Keratinocyte (primary cell): ENCODE data around the gene STN1. TPM values are rescaled to one million over a fixed set of nuclear protein-coding genes. Genes with fewer than 3 reads are reported as not detected.
A peak's percentile ranks its signal among the peaks of the same experiment; 100 is the strongest.

Experiments
- DNase-seq: peaks from one replicate; pipeline ENCODE4 v3.0.0-alpha.2; 2011; ENCODE audit warnings: low read depth, missing footprints, low spot score
- FAIRE-seq: peaks from 2 replicates; lab custom pipeline; 2011; peaks lifted over from hg19 to GRCh38; lab: Jason Lieb, UNC
- H2AFZ ChIP-seq: 2 replicates; pipeline ENCODE4 v1.6.0; 2012; ENCODE audit warnings: low read length, control low read depth, inconsistent platforms; ENCODE audit not compliant: control insufficient read depth
- H3K27ac ChIP-seq: 2 replicates; pipeline ENCODE4 v1.5.1; 2011; ENCODE audit warnings: low read length; ENCODE audit not compliant: control insufficient read depth, insufficient read depth
- H3K27me3 ChIP-seq: 3 replicates; pipeline ENCODE4 v1.6.0; 2011; ENCODE audit warnings: low read length; ENCODE audit not compliant: control insufficient read depth, insufficient read depth; ENCODE audit errors: extremely low read depth
- H3K36me3 ChIP-seq, 2 experiments: 2 replicates in 1 of 2; 3 replicates in 1 of 2; pipeline ENCODE4 v1.5.1; 2011; ENCODE audit warnings: low read length in 2 of 2, mild to moderate bottlenecking in 1 of 2; ENCODE audit not compliant: control insufficient read depth in 2 of 2, insufficient read depth in 2 of 2; ENCODE audit errors: extremely low read depth in 1 of 2
- H3K4me1 ChIP-seq: 3 replicates; pipeline ENCODE4 v1.5.1; 2011; ENCODE audit warnings: low read length; ENCODE audit not compliant: control insufficient read depth, insufficient read depth; ENCODE audit errors: extremely low read depth
- H3K4me2 ChIP-seq: 3 replicates; pipeline ENCODE4 v1.6.0; 2011; ENCODE audit warnings: low read depth, low read length; ENCODE audit not compliant: control insufficient read depth, insufficient read depth; ENCODE audit errors: extremely low read depth
- H3K4me3 ChIP-seq, 3 experiments: fragments of 200-600 bp in 1 of 3; sonication (generic) in 1 of 3; 2 replicates in 2 of 3; 3 replicates in 1 of 3; pipeline ENCODE4 v1.5.1; 2011 to 2016; ENCODE audit warnings: low read length in 3 of 3, mild to moderate bottlenecking in 3 of 3, control low read depth in 2 of 3, inconsistent platforms in 1 of 3, low read depth in 1 of 3, mixed read lengths in 1 of 3, mixed run types in 1 of 3, moderate library complexity in 1 of 3; ENCODE audit not compliant: control insufficient read depth in 2 of 3, insufficient read depth in 2 of 3; ENCODE audit errors: extremely low read depth in 1 of 3
- H3K79me2 ChIP-seq: 2 replicates; pipeline ENCODE4 v1.6.0; 2012; ENCODE audit warnings: low read length; ENCODE audit not compliant: control insufficient read depth, insufficient read depth
- H3K9ac ChIP-seq: 3 replicates; pipeline ENCODE4 v1.6.0; 2011; ENCODE audit warnings: low read length; ENCODE audit not compliant: control insufficient read depth, insufficient read depth; ENCODE audit errors: extremely low read depth
- H3K9me1 ChIP-seq: 3 replicates; pipeline ENCODE4 v1.6.0; 2011; ENCODE audit warnings: low read length; ENCODE audit not compliant: control insufficient read depth, insufficient read depth; ENCODE audit errors: extremely low read depth
- H3K9me3 ChIP-seq: 2 replicates; pipeline ENCODE4 v1.5.1; 2012; ENCODE audit warnings: low read depth, low read length; ENCODE audit not compliant: control insufficient read depth
- H4K20me1 ChIP-seq: 3 replicates; pipeline ENCODE4 v1.6.0; 2011; ENCODE audit warnings: low read length; ENCODE audit not compliant: control insufficient read depth, insufficient read depth; ENCODE audit errors: extremely low read depth
- EZH2 ChIP-seq: IDR thresholded peaks from one replicate; pipeline ENCODE4 v1.6.1; 2012; ENCODE audit warnings: inconsistent platforms, mild to moderate bottlenecking, low read length, moderate library complexity
- dilution Hi-C: fragments of 300-500 bp; cut with MboI; formaldehyde crosslinking; loops from one replicate; pipeline ENCODE4 v1.7.0; 2020; ENCODE audit warnings: low sequenced_read_pairs; ENCODE audit not compliant: extremely low pct_ligation_motif_present
- polyA plus RNA-seq, 5 experiments: library from polyadenylated mRNA; depleted of rRNA in 3 of 5; stranded (reverse) in 3 of 5; stranded (forward) in 1 of 5; unstranded in 1 of 5; fragments of >200 nt; gene quantifications; 1 replicate in 1 of 5; 2 replicates in 3 of 5; 3 replicates in 1 of 5; pipeline versions ENCODE4 v1.2.1 to v1.2.3, GENCODE V29; 2011 to 2012; ENCODE audit warnings: missing spikeins in 2 of 5, low read depth in 1 of 5, low replicate concordance in 1 of 5
- TF ChIP-seq, protein P1 (sequence below), 3 experiments: IDR thresholded peaks in 1 of 3; conservative IDR thresholded peaks in 1 of 3; optimal IDR thresholded peaks in 1 of 3; 2 replicates in 2 of 3; 3 replicates in 1 of 3; pipeline versions ENCODE3 to v1.5.1; 2011; ENCODE audit warnings: low read length in 3 of 3, mild to moderate bottlenecking in 3 of 3, moderate library complexity in 2 of 3, control low read depth in 1 of 3, inconsistent platforms in 1 of 3; ENCODE audit not compliant: insufficient read depth in 2 of 3; ENCODE audit errors: extremely low read depth in 1 of 3

The STN1 gene
- polyA plus RNA-seq, 1 donor (not counting 4 experiments of a cell fraction or from before 2014, with no cell fraction given) = 29.0 TPM

DNA sequence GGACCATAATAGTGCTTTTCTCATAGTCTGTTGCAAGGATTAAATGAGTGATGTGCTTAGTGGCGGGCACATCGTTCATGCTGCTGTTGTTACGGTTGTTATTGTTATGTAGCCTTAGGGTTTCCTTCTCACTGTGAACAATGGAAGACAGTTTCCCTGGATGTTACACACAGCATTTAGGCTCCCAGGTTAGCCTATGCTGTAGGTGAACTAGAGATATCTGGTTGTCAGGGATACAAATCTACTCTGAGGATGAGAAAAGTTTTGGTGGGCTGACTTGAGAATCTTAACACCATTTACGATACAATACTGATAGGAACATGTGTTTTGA is 77.3 kb downstream of the STN1 start:
- DNase-seq (no peak), FAIRE-seq (no peak)
- dilution Hi-C loops = no loop called here
- H3K27ac ChIP-seq = peak overlapping the region; percentile 37
- H3K9me3 ChIP-seq = no peaks in the 10 kb centered on the region
- H3K27me3 ChIP-seq = no peaks in the 10 kb centered on the region
- H4K20me1 ChIP-seq = peaks cover 74% of the 10 kb centered on the region
- peaks cover 83% of the 10 kb centered on the region for H3K4me1 ChIP-seq
- H3K4me2 ChIP-seq = peak overlapping the region; percentile 55
- TF ChIP-seq, protein P1, sequence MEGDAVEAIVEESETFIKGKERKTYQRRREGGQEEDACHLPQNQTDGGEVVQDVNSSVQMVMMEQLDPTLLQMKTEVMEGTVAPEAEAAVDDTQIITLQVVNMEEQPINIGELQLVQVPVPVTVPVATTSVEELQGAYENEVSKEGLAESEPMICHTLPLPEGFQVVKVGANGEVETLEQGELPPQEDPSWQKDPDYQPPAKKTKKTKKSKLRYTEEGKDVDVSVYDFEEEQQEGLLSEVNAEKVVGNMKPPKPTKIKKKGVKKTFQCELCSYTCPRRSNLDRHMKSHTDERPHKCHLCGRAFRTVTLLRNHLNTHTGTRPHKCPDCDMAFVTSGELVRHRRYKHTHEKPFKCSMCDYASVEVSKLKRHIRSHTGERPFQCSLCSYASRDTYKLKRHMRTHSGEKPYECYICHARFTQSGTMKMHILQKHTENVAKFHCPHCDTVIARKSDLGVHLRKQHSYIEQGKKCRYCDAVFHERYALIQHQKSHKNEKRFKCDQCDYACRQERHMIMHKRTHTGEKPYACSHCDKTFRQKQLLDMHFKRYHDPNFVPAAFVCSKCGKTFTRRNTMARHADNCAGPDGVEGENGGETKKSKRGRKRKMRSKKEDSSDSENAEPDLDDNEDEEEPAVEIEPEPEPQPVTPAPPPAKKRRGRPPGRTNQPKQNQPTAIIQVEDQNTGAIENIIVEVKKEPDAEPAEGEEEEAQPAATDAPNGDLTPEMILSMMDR (optimal IDR thresholded peaks at IDR 0.05 in 1 of 3, IDR thresholded peaks at IDR 0.05 in 1 of 3, conservative IDR thresholded peaks at IDR 0.05 in 1 of 3; ENCODE audit: extremely low read depth in 1 of 3, insufficient read depth in 2 of 3, low read length in 3 of 3) = no peak
- TF ChIP-seq EZH2 = no peak
- peaks cover 19 to 58% of the 10 kb centered on the region in 2 experiments for H3K36me3 ChIP-seq
- H3K4me3 ChIP-seq = no peak overlapping the region
- peaks cover 33% of the 10 kb centered on the region for H3K9me1 ChIP-seq
- H2AFZ ChIP-seq = no peak overlapping the region
- peaks cover 98% of the 10 kb centered on the region for H3K79me2 ChIP-seq
- H3K9ac ChIP-seq = no peak overlapping the region

DNA sequence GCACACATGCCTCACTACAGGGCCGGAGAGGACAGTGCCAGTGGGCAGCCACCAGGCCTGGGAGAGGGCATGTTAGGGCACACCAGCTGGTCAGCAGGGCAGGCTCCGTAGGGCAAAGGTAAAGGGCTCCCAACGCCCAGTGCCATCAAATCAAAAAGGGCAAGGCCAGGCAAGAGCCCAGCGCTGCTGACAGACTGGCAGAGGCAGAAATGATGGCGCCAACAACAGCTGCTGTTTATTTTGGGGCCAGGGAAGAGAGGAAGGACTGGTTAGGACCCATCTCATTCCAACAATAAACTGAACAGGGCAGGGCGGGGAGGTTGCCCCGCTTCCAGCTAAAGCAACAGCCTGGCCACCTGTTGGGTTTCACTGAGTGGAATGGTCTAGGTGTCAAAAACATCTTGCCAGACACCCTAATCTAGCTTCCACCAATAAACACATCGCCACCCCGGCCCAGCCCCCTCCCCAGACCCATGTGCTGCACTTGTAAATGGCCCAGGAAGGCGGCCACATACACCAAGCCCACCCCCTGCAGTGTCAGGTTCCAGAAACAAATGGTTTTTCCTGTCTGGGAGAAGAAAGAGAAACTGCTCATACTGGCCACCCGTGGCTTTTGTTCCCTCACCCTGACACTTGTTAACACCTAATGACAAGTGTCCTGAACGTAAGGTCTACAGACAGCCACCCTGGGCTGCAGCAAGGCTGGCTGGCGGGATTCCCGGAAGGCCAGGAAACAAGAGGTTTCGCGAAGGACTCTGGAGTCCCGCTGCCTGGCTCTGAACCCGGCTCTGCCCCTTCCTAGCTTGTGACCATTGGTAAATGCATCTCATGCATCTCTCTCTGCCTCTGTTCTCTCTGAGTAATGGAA is 77.9 kb downstream of the STN1 start:
- no peak for DNase-seq
- peak overlapping the region; percentile 55 for H3K4me2 ChIP-seq
- dilution Hi-C loops = no loop called here
- peaks cover 22 to 62% of the 10 kb centered on the region in 2 experiments for H3K36me3 ChIP-seq
- peaks cover 32% of the 10 kb centered on the region for H3K9me1 ChIP-seq
- H2AFZ ChIP-seq = no peak overlapping the region
- FAIRE-seq = peak; percentile 71
- no peaks in the 10 kb centered on the region for H3K9me3 ChIP-seq
- peaks cover 80% of the 10 kb centered on the region for H4K20me1 ChIP-seq
- no peaks in the 10 kb centered on the region for H3K27me3 ChIP-seq
- peaks cover 98% of the 10 kb centered on the region for H3K79me2 ChIP-seq
- peaks cover 81% of the 10 kb centered on the region for H3K4me1 ChIP-seq
- TF ChIP-seq, protein P1 (optimal IDR thresholded peaks at IDR 0.05 in 1 of 3, IDR thresholded peaks at IDR 0.05 in 1 of 3, conservative IDR thresholded peaks at IDR 0.05 in 1 of 3; ENCODE audit: extremely low read depth in 1 of 3, insufficient read depth in 2 of 3, low read length in 3 of 3) = no peak
- no peak for TF ChIP-seq EZH2
- peak overlapping the region; percentile 41 for H3K9ac ChIP-seq
- H3K27ac ChIP-seq = peak overlapping the region; percentile 15
- no peak overlapping the region for H3K4me3 ChIP-seq
